ENCODE data around the gene AXDND1.

- no peak for TF ChIP-seq CTCF (IDR thresholded peaks at IDR 0.05; ENCODE audit: insufficient read depth, low read length)
- no peak for TF ChIP-seq REST (IDR thresholded peaks at IDR 0.05; ENCODE audit: insufficient replicate concordance, low read depth)
- TF ChIP-seq POLR2AphosphoS5 (IDR thresholded peaks at IDR 0.05; ENCODE audit: low read depth), result no peak
- TF ChIP-seq GABPA (IDR thresholded peaks at IDR 0.05; ENCODE audit: low read depth), result no peak
- no peak for TF ChIP-seq SPI1 (IDR thresholded peaks at IDR 0.05; ENCODE audit: borderline replicate concordance, low read depth)
Observed at GRCh38 chr1:179591253-179591591, 225.5 kb downstream of the AXDND1 start.

Data from HL-60 (cell line).